Activated CD8-positive, alpha-beta memory T cell treated with anti-CD3 and anti-CD28 coated beads, Interleukin-2, amount 10 ng/mL, durations not matched to agents 7 days and 5 days (primary cell): ENCODE data around the gene DPH7. TPM values are rescaled to one million over a fixed set of nuclear protein-coding genes. Genes with fewer than 3 reads are reported as not detected.

ENCODE experiments used
- ATAC-seq: fragments of 150-1000 bp; cut with Tn5 transposase; one replicate; pipeline ENCODE4 v1.10.0; 2021; ENCODE audit warnings: moderate library complexity
- CTCF ChIA-PET: fragments of 350-600 bp; sonication (Branson Sonifier 250); formaldehyde crosslinking; loops from one replicate; lab custom pipeline; 2021; ENCODE audit warnings: antibody characterized with exemption; lab: Charles Lee
- DNase-seq: peaks from one replicate; pipeline ENCODE4 v3.0.0-alpha.2; 2020
- H3K27ac Mint-ChIP-seq: one replicate; pipeline ENCODE4 v1.8.0; 2021; ENCODE audit warnings: mild to moderate bottlenecking, mixed read lengths
- H3K27me3 Mint-ChIP-seq: one replicate; pipeline ENCODE4 v1.8.0; 2021; ENCODE audit warnings: mixed read lengths
- H3K36me3 Mint-ChIP-seq: one replicate; pipeline ENCODE4 v1.8.0; 2021; ENCODE audit warnings: mild to moderate bottlenecking, mixed read lengths
- H3K4me1 Mint-ChIP-seq: one replicate; pipeline ENCODE4 v1.8.0; 2021; ENCODE audit warnings: mixed read lengths
- H3K4me3 Mint-ChIP-seq: one replicate; pipeline ENCODE4 v1.8.0; 2021; ENCODE audit warnings: mild to moderate bottlenecking, moderate library complexity, mixed read lengths
- H3K9me3 Mint-ChIP-seq: one replicate; pipeline ENCODE4 v1.8.0; 2022; ENCODE audit warnings: low read depth, mixed read lengths
- total RNA-seq, 2 experiments: library from RNA; stranded (reverse); gene quantifications; one replicate each; pipeline ENCODE4 v1.2.3, GENCODE V29; 2021

DPH7 gene
- total RNA-seq, 2 experiments from 2014 or later: 39.9 to 45.1 TPM

GRCh38 chr9:137613738-137614523 lies 35.2 kb upstream of the DPH7 start:
- no peak for ATAC-seq
- no peaks in the 10 kb centered on the region for H3K9me3 Mint-ChIP-seq
- no peak overlapping the region for H3K4me3 Mint-ChIP-seq
- H3K27me3 Mint-ChIP-seq: no peaks in the 10 kb centered on the region
- peaks cover 25% of the 10 kb centered on the region for H3K4me1 Mint-ChIP-seq
- H3K27ac Mint-ChIP-seq: no peak overlapping the region
- DNase-seq: no peak
- H3K36me3 Mint-ChIP-seq: peaks cover 6% of the 10 kb centered on the region
- CTCF ChIA-PET: no interaction called here

GRCh38 chr9:137613259-137613658 lies 34.5 kb upstream of the DPH7 start:
- no peak overlapping the region for H3K27ac Mint-ChIP-seq
- peaks cover 6% of the 10 kb centered on the region for H3K36me3 Mint-ChIP-seq
- CTCF ChIA-PET: no interaction called here
- no peak overlapping the region for H3K4me3 Mint-ChIP-seq
- no peaks in the 10 kb centered on the region for H3K9me3 Mint-ChIP-seq
- peaks cover 26% of the 10 kb centered on the region for H3K4me1 Mint-ChIP-seq
- DNase-seq (no peak), ATAC-seq (no peak)
- no peaks in the 10 kb centered on the region for H3K27me3 Mint-ChIP-seq

GRCh38 chr9:137612741-137613142 lies 34.0 kb upstream of the DPH7 start:
- CTCF ChIA-PET: no interaction called here
- Mint-ChIP-seq H3K4me1 (peaks cover 23% of the 10 kb centered on the region), H3K9me3 (no peaks in the 10 kb centered on the region), H3K27me3 (no peaks in the 10 kb centered on the region), H3K27ac (no peak overlapping the region), H3K4me3 (no peak overlapping the region), H3K36me3 (peaks cover 6% of the 10 kb centered on the region)
- ATAC-seq (no peak), DNase-seq (no peak)

GRCh38 chr9:137611623-137612609 lies 33.2 kb upstream of the DPH7 start:
- Mint-ChIP-seq H3K36me3 (peaks cover 3% of the 10 kb centered on the region), H3K9me3 (no peaks in the 10 kb centered on the region), H3K4me1 (peaks cover 24% of the 10 kb centered on the region), H3K27ac (peak overlapping the region; percentile 28), H3K4me3 (no peak overlapping the region), H3K27me3 (no peaks in the 10 kb centered on the region)
- CTCF ChIA-PET: no interaction called here
- DNase-seq (no peak), ATAC-seq (peak; percentile 45)

GRCh38 chr9:137610944-137611343 lies 32.2 kb upstream of the DPH7 start:
- Mint-ChIP-seq H3K27ac (no peak overlapping the region), H3K27me3 (no peaks in the 10 kb centered on the region), H3K4me3 (no peak overlapping the region), H3K36me3 (peaks cover 3% of the 10 kb centered on the region), H3K4me1 (peaks cover 27% of the 10 kb centered on the region), H3K9me3 (no peaks in the 10 kb centered on the region)
- ATAC-seq: no peak
- CTCF ChIA-PET: no interaction called here
- DNase-seq: no peak

GRCh38 chr9:137607141-137607857 lies 28.6 kb upstream of the DPH7 start:
- DNase-seq (no peak), ATAC-seq (no peak)
- Mint-ChIP-seq H3K36me3 (no peaks in the 10 kb centered on the region), H3K4me1 (peaks cover 31% of the 10 kb centered on the region), H3K4me3 (peak overlapping the region; percentile 73), H3K9me3 (no peaks in the 10 kb centered on the region), H3K27me3 (no peaks in the 10 kb centered on the region), H3K27ac (no peak overlapping the region)
- CTCF ChIA-PET: interaction anchor here (1.1 to 1.4 kb wide), 2 partner anchors 11 to 22 kb away, joined by 3 read pairs; partner anchors contain the start of gene EHMT1

GRCh38 chr9:137606734-137607138 lies 28.0 kb upstream of the DPH7 start:
- DNase-seq: no peak
- Mint-ChIP-seq H3K27ac (no peak overlapping the region), H3K36me3 (no peaks in the 10 kb centered on the region), H3K27me3 (no peaks in the 10 kb centered on the region), H3K4me1 (peaks cover 26% of the 10 kb centered on the region), H3K9me3 (no peaks in the 10 kb centered on the region), H3K4me3 (peak overlapping the region; percentile 73)
- ATAC-seq: no peak
- CTCF ChIA-PET: interaction anchor here (1.1 to 1.4 kb wide), 2 partner anchors 12 to 22 kb away, joined by 3 read pairs; partner anchors contain the start of gene EHMT1

- DNase-seq: no peak
- Mint-ChIP-seq H3K4me1 (peaks cover 20% of the 10 kb centered on the region), H3K27me3 (no peaks in the 10 kb centered on the region), H3K9me3 (no peaks in the 10 kb centered on the region), H3K4me3 (peak overlapping the region; percentile 73), H3K27ac (no peak overlapping the region), H3K36me3 (no peaks in the 10 kb centered on the region)
- CTCF ChIA-PET: no interaction called here
- no peak for ATAC-seq
Observed at GRCh38 chr9:137606005-137606621, 27.4 kb upstream of the DPH7 start.

GRCh38 chr9:137605121-137606004 lies 26.6 kb upstream of the DPH7 start, which contains the start of gene ARRDC1:
TSS of gene ARRDC1 (plus strand) at chr9:137605686. CDS start at chr9:137605718, 32 bp downstream.
- CTCF ChIA-PET: no interaction called here
- DNase-seq (peak; percentile 96), ATAC-seq (peak; percentile 94)
- Mint-ChIP-seq H3K4me3 (peak within 1 kb of the TSS; percentile 73), H3K4me1 (peaks cover 20% of the 10 kb centered on the region), H3K9me3 (no peaks in the 10 kb centered on the region), H3K27ac (no peak within 1 kb of the TSS), H3K27me3 (no peaks in the 10 kb centered on the region), H3K36me3 (no peaks in the 10 kb centered on the region)

- Mint-ChIP-seq H3K27me3 (no peaks in the 10 kb centered on the region), H3K36me3 (no peaks in the 10 kb centered on the region), H3K27ac (no peak overlapping the region), H3K9me3 (no peaks in the 10 kb centered on the region), H3K4me3 (peak overlapping the region; percentile 50), H3K4me1 (peaks cover 20% of the 10 kb centered on the region)
- ATAC-seq (no peak), DNase-seq (no peak)
- CTCF ChIA-PET: no interaction called here
Observed at GRCh38 chr9:137604345-137605086, 25.8 kb upstream of the DPH7 start.

- Mint-ChIP-seq H3K36me3 (no peaks in the 10 kb centered on the region), H3K4me3 (peak overlapping the region; percentile 50), H3K4me1 (peaks cover 20% of the 10 kb centered on the region), H3K27me3 (no peaks in the 10 kb centered on the region), H3K27ac (no peak overlapping the region), H3K9me3 (no peaks in the 10 kb centered on the region)
- CTCF ChIA-PET: interaction anchor here (1.0 kb wide), 2 partner anchors 12 to 15 kb away, joined by 3 read pairs; partner anchors contain the start of gene EHMT1
- DNase-seq: no peak
- ATAC-seq: no peak
Observed at GRCh38 chr9:137603879-137604278, 25.2 kb upstream of the DPH7 start.
